NCI-H1436 treated with DMSO at 0.1 percent for 48 hours (cell line): ENCODE data around the gene GATB.
"Not testable (repeated sequence)": the region's sequence is repeated elsewhere in the genome, so short reads cannot be mapped to it uniquely, and the experiment has no call there.

ENCODE experiments used
- DNase-seq: peaks from one replicate; lab custom pipeline; 2025; lab: John Stamatoyannopoulos, UW

Gene GATB

GRCh38 chr4:151785484-151786157 is 24.8 kb upstream of the GATB start:
- DNase-seq, result no peak

DNA sequence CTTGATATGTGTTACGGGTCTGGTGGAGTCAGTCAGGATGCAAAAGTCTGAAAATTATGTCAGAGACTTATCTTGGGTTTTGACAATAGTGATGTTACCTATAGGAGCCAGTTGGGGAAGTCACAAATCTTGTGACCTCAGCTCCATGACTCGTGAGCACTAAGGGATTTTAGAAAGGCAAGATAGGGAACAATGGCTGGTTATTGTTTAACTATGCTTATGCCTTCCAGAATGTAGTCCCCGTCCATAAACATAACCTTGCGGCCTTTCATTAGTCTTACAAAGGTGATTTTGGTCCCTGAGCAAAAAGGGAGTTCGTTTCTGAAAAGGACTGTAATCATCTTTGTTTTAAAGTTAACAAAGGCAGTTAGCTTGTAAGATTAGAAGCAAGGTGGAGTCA is 23.9 kb upstream of the GATB start:
- no peak for DNase-seq

DNA sequence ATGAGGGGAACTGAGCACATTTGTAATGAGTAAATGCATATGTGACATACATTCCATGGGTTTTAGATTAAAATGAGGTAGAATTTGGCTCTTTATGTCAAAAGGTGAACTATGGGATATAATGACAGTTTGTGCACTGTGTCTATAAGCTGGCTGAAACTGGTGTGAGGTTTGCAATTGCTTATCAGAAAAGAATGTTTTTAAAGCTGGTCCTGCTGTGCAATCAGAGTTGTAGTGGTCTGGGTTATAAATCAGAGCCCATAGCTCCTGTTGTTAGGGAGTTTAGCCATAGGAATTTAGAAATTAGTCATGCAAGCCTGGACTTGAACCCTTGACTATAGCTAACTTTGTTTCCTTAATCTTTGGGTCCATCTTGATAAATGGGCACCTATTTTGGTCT is 23.1 kb upstream of the GATB start:
- no peak for DNase-seq

GRCh38 chr4:151782296-151782695 is 21.5 kb upstream of the GATB start:
- no peak for DNase-seq

GRCh38 chr4:151781026-151781425 is 20.2 kb upstream of the GATB start:
- no peak for DNase-seq

DNA sequence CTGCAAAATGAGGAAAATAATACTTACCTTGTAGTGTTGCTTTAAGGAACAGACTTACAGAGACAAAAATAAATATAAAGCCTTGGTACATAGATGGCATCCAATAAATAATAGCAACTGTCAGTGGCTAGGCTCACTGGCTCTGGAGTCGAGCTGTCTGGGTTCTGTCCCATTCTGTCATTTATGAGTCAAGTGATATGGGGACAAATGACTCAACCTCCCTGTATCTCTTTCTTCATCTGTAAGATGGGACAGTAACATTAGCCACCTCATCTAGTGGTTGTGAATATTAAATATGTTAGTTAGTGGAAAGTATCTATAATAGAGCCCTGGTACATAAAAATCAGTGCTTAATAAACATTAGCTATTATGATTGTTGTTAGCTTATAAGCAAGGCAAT is 16.7 kb upstream of the GATB start:
- no peak for DNase-seq

DNA sequence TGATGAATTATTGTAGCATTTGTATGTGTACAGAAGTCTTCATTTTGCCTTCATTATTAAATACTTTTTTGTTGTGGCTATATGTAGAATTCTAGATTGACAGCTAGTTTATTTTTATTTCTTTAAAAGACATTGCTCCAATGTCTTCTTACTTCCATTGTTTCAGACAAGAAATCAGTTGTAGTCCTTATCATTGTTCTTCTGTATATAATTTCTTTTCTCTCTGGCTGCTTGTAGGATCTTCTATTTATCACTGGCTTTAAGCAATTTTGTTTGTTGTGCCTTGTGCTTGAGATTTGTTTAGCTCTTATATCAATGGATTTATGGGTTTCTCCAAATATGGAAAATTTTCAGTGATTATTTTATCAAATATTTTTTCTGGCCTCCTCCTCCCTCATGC is 13.5 kb upstream of the GATB start:
- no peak for DNase-seq

DNA sequence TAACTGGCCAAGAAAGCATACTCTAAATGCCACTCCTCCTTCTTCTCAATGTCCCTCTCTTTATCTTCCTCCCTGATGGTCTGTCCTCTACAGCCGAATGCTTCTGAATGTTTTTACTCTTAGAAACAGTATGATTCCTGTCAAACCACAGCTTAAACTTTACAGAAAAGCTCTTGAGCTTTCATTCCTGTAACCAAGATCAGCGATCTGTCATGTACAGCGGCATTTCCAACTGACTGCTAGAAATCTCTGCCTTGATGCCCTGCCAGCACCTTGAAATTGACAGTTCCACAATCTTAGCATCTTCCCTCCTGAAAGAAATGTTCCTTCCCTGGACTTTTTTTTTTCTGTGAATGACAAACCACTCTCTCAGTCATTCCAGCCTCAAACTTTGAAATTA is 11.5 kb upstream of the GATB start:
- no peak for DNase-seq

DNA sequence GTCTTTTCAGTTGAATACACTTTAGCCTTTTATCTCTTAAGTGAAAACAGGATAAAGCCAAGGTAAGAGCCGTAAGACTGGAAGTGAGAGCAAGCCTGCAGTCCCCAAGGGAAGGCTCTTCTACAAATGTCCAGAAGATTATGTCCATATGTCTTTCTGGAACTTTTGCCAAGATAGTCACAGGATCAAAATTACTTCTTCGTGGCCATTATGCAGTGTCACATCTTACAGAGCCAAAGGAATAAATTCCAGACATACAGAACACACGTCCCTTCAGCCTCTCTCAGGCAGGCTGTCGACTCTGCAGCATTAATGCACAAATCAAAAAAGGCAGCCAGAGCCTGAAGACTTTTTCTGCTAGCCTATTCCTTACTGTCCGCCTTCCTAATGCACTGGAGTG is 10.9 kb upstream of the GATB start:
- no peak for DNase-seq

GRCh38 chr4:151770154-151770553 is 9.3 kb upstream of the GATB start:
- no peak for DNase-seq

GRCh38 chr4:151768835-151769234 is 8.0 kb upstream of the GATB start:
- DNase-seq, result no peak

DNA sequence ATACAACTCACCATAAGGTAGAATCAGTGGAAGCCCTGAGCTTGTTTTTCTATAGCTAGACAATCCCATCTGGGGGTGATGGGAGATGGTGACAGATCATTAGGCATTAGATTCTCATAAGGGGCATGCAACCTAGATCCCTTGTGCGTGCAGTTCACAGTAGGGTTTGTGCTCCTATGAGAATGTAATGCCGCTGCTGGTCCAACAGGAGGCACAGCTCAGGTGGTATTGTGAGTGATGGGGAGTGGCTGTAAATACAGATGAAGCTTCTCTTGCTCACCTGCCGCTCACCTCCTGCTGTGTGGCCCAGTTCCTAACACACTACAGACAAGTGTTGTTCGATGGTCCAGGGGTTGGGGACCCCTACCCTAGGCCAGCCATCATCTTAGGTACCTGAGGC is 5.9 kb upstream of the GATB start:
- no peak for DNase-seq

- DNase-seq, result no peak
Observed at GRCh38 chr4:151760002-151760401, 805 bp downstream of the GATB start.

DNA sequence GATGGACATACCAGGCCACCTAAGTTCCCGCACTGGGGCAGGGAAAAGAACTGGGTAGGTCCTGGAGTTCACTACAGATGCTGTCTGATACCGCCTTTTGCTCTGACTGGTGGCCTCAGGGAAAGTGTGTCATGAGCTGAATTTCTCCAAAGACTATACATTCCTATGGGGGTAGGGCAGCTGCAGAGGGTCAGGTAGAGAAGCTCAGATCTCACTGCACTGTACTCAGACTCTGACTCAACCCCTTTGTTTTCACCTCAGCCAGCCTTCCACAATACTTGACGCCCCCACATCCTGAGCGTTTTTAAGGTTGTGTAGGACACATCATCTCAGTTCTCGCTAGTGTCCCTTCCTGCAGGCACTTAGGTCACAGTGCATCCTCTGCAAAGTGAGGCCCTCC is 7.8 kb downstream of the GATB start:
- DNase-seq, result no peak

DNA sequence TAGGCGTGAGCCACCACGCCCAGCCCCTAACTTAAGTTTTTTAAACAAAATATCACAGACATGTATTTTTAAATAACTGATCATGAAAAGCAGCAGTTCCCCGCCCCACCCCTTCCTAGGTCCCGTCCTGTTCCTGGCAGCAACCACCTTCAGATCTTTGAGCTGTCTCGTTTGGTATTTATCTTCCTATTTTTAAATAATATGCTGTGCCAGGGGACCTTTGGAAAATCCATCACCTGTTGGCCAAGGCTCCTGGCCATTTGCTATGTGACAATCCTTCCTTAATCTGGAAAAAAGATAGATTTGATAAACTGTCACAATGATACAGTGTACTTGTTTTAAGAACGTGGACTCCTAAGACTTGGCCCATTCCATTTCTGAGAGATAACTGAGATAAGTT is 10.7 kb downstream of the GATB start:
- DNase-seq, result no peak

DNA sequence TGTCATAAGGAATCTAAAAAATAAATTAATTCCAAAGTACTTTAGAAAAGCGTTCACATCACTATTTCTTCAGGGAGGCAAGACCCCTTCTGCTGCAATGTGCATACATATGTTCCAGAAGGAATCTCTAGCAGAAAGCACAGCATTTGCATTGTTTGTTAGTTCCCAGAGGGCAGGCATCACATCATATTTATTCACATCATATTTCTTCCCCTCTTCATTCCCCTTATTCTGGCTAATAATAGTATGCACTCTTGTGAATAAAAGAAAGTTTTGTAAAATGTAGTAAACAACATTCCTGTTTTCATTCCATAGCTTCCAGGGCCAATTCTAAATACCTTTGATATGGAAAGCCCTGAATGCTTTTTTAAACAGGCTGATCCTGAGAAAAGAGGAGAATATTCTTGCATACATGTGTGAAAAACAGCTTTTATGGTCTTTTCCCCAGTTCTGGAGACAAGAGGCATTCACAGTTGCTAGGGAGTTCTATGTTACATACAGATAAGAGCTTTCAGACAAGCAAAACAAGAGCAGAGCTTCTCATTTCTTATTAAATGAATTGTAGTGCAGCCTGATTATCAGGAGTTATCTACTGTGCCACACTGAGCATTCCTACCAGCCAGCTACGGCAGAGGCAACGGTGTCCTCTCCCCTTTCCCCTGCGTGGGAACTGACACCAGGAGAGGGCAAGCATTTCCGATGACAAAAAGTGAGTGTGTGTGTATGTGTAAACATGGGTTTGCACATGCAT is 15.2 kb downstream of the GATB start:
- DNase-seq, result no peak

GRCh38 chr4:151744614-151745013 is 16.2 kb downstream of the GATB start:
- no peak for DNase-seq

DNA sequence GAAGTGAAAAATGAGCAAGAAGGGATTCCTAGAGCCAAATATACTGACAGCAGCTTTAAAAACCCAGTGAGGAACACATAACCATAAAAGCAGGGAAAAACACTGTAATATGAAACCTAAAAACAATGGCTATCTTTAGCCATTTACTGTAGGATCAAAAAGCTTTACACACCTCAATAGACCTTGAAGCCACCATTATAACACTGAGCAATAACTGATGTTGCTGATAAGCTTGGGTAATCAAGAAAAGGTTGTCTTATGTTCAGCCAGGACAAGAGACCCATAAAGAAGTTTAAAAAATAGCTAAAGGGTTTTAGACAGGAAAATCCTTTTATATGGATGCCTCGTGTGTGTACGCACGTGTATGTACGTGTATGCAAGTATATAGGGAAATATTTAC is 16.9 kb downstream of the GATB start:
- no peak for DNase-seq

DNA sequence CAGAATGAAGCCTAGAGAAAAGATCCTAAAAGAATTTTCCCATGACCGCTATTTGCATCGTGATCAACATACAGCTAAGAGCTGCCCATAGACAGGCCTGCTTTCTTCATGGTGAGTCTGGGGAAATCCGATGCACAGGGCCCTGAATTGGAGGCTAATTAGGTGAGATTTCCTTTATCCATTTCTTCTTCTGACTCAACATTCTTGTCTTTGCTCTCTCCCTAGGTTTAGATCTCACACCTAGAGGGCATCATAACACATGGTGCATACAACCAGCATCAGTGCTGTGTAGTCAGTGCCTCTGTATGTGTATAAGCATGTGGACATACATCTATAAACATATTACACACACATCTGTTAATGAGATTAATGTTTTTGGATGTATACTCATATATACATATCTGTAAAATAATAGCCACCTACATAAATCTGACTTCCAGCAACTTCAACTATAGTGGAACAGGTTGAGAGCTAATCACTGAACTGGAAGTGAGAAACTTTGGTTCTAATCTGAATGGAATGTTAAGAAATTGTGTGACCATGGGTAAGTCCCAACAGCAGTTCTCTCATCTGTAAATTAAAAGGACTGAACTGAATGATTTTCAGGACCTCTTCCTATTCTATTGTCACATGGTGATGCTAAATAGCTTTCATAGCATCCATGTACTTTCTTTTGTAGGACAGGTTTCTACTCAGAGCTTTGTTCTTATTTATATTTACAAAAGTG is 17.5 kb downstream of the GATB start:
- DNase-seq, result no peak

DNA sequence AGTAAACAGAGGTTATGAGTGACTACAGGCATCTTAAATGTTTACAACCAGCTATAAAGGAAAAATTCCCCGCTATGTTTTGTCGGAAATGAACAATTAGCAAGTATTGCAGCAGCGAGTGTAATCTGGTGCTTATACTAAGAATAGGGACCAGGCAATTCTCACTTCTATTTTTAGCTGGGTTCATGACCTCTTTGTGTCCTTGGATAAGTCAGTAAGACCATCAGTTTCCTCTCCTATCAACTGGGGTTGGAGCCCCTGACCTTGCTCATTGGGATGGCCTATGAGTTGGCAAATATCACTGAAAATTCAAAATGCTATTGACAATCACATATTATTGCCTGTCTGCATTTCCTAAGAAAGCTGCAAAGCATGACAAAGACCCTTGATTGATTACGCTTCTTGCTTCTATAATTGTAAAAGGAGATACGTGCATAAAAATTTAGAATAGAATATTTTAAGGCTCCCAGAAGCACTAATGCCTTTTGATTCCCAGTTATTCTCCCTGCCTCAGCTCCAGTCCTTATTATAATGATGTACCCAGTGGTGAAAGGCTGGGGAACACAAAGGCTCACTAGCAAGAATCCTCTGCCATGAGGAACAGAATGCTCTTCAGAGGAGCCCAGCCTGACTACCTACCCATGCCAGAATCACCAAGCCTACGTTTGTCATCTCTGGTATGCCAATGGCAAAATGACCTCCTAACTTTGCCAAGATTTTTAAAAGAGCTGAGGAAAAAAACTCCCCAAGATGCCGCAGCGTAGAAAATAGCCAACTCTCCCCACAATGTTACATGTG is 21.9 kb downstream of the GATB start:
- no peak for DNase-seq

DNA sequence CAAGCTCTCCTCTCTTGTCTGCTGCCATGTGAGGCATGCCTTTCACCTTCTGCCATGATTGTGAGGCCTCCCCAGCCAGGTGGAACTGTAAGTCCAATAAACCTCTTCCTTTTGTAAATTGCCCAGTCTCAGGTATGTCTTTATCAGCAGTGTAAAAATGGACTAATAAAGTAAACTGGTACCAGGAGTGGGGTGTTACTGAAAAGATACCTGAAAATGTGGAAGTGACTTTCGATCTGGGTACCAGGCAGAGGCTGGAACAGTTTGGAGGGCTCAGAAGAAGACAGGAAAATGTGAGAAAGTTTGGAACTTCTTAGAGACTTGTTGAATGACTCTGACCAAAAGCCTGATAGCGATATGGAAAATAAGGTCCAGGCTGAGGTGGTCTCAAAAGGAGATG is 24.0 kb downstream of the GATB start:
- DNase-seq, result not testable (repeated sequence)

DNA sequence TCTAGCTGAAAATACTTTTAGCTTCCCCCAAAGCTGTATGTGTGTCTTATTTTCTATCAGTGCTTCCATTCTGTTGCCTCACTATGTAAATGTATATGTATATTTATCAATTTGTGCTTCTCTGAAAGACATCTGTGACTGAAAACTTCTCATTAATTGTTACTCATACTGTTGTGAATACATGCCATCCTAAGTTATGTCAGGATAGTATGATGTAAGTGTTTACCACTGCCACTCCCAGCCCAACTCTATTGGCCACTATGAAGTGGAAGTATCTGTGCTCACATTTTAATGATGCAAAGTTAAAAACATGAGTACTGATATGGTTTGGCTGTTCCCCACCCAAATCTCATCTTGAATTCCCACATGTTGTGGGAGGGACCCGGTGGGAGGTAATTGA is 24.4 kb downstream of the GATB start:
- DNase-seq, result no peak
